HG03571 (cell line): ENCODE data around the gene TMEM273.

ENCODE experiments used
- ATAC-seq: cut with Tn5 transposase; IDR thresholded peaks from one replicate; pipeline ENCODE4 v1.9.1; 2021; ENCODE audit not compliant: unreplicated experiment

The TMEM273 gene

GRCh38 chr10:49117376-49118070 lies 70.7 kb downstream of the TMEM273 start:
- ATAC-seq, result no peak

DNA sequence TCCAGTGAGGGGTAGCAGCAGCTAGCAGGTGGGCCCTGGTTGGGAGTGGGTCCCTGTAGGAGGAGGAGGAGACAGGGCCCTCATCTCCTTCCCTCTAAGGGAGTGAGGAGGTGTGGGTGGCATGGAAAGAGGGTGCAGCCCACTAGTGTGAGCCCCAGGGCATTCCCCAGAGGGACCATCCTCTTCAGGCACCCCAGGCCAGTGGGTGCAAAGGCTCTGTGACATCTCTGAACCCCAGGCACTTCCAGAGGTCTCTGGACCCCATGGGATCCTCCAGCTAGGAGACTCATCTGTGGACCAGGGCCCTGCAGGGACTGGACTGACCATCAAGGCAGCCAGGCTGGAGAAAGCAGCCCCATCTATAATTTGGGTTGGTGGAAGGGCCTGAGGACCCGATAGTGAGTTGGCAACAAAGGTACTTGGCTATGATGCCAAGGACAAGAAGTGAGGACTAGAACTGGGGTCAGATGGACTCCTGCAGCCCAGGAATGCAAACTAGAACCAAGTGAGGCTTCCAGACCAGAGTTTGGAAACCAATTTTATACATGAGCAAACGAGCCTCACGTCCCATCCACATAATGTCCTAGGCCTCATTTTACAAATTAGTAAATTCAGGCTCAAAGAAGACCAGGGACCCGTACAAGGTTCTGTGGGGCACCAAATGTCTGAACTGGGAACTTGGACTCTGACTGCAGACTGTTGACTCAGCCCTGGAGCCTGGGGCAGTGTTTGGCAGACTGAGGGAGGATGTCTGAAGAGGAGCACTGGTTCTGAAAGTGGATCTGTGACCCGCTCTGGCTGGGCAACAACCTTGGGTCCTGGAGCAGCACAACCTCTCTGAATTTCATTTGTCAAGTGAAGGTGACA lies 71.4 kb downstream of the TMEM273 start:
- no peak for ATAC-seq

DNA sequence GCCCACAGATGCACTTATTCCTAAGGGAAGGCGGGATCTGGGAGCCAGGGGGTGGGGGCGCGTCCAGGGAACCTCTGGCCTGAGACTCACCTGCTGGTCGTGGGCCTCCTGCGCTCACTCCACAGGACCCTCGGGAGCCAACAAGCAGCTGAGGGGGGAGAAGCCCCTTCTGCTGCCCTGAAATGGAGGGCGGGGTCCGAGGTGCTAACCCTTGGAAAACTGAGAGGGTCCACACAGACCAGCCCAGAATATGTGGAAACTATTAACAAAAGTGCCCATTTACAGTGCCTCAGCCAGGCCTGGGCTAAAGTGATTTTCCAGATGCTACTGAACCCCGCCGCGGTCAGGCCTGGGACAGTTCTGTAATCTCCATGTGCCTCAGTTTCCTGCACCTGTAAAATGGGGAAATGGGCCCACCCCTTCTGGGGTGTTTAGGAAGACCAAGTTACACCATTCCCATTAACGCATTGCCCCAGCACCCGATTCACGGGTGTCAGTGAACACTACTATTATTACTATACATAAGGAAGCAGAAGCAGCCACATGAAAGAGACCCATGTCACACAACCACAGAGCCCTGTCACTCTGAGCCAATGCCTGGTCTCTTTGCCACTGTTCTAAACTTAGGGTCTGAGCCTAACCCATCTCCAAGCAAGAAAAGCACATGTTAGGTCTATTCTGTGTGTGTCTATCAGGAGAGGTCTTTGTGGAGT lies 72.2 kb downstream of the TMEM273 start:
- ATAC-seq, result no peak

- no peak for ATAC-seq
These were observed 73.0 kb downstream of the TMEM273 start, which contains the start of gene VSTM4 for GRCh38 chr10:49115015-49115795. Gene VSTM4, minus strand, starts transcription at chr10:49115522. Its CDS starts 37 bp downstream, at chr10:49115485.

DNA sequence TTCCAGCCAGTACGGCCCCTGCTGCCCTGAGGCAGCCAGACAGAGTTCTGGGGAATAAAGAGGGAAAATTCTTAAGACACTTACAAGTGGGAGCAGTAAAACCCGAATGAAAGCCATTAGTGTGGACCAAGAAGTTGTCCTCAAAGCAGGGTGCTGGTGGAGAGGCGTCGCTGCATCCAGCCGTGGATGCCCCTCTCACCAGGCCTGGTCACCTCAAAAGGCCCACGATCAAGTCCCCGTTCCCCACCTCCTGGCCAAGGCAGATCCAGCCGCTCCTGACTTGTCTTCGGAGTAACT lies 73.5 kb downstream of the TMEM273 start:
- ATAC-seq, result no peak

- ATAC-seq, result no peak
These were observed 74.5 kb downstream of the TMEM273 start for GRCh38 chr10:49113741-49114141.

DNA sequence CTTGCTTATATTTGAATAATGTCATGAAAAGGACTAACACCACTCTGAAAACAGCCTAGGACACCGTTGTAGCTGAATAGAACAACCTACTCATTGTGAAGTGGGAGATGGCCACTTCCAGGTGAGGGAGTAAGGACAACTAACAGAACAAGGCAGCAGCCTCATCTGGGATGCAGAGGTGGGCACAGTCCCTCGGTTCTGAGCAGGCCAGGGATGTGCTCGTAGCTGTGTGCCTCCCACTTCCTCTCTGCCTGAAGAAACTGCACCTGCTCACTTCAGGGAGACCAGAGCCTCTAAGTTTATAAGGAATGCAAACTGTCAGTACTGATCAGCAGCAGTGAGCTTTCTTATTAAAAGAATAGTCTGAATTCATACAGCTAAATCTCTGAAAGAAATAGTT lies 75.3 kb downstream of the TMEM273 start:
- no peak for ATAC-seq

GRCh38 chr10:49112098-49112497 lies 76.1 kb downstream of the TMEM273 start:
- ATAC-seq, result no peak

GRCh38 chr10:49111320-49111698 lies 76.9 kb downstream of the TMEM273 start:
- no peak for ATAC-seq

DNA sequence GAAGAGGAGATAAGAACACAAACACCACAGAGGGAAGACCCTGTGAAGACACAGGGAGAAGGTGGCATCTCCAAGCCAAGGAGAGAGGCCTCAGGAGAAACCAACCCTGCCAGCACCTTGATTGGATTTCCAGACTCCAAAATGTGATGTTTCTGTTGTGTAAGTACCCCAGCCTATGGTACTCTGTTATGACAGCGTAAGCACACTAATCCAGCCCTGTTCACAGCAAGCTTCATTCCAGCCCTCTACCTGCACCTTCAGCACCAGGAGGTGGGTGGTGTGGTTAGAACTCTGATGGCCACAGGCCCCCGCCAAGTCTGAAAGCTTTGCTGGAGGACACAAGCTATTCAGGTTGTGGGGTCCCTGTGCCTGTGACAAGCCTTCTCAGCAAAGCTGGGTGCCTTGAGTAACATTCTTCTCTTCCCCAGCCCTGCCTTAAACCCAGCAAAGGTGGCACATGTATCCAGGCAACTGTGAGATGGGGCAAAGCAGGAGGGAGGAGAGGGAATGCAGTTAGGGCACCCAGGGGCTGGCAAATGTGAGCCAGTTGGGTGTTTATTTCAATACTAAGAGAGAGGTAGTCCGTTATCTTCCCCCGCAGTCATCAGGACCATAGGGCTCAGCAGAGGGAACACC lies 77.4 kb downstream of the TMEM273 start:
- no peak for ATAC-seq

- no peak for ATAC-seq
These were observed 78.4 kb downstream of the TMEM273 start for GRCh38 chr10:49109669-49110340.

DNA sequence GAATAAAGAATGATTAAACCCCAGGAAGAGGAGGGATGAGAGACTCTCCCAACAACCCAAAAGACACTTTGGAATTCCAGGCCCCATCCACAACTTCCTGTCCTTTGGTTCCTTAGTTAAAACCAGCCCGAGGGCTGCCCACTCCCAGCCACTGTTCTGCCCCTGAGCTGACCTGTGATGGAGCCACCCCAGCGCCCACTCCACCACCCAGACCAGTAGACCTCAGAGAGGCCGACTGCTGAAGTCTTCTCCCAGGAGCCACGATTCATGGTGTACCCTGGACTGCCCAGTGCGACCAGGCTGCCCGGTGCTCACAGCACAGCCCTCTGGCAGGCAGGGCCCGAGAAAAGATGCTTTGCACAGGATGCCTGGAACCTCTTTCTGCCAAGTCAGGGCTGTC lies 79.5 kb downstream of the TMEM273 start:
- ATAC-seq, result no peak

DNA sequence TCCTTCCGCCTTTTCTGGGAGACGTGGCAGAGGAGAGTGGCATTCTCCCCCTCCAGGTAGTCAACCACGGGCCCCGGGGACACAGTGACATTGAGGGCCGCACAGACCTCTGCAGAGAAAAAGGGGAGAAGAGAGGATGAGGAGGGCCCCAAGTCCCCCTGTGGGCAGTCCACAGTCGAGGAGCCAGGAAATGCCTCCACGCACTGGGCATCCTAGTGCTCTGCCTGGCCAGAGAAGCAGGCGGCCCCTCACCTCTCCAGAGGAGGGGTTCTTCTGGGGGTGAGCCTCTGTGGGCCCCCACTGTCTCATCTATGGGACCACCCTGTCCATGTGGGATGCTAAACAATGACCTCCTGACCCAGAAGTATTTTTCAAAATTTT lies 80.3 kb downstream of the TMEM273 start:
- no peak for ATAC-seq

- ATAC-seq, result no peak
These were observed 80.9 kb downstream of the TMEM273 start for GRCh38 chr10:49107111-49107886.

GRCh38 chr10:49106451-49106850 lies 81.7 kb downstream of the TMEM273 start:
- ATAC-seq, result no peak

- ATAC-seq, result no peak
These were observed 83.1 kb downstream of the TMEM273 start for GRCh38 chr10:49105076-49105475.
